ENCODE results near the gene SH3RF3. TPM values are rescaled to one million over a fixed set of nuclear protein-coding genes. Genes with fewer than 3 reads are reported as not detected.

The SH3RF3 gene
- total RNA-seq, 1 experiment from 2014 or later = 0.34 TPM

GRCh38 chr2:109364217-109364616 is 235.2 kb downstream of the SH3RF3 start:
- Histone ChIP-seq H3K4me2 (ENCODE audit: low read depth, low read length, poor library complexity, severe bottlenecking) (no peak overlapping the region), H3K27me3 (ENCODE audit: low read length) (no peaks in the 10 kb centered on the region), H4K20me1 (ENCODE audit: insufficient read depth, low read depth, low read length) (no peaks in the 10 kb centered on the region), H3K27ac (ENCODE audit: low read length) (no peak overlapping the region), H3K4me1 (ENCODE audit: low read length) (no peaks in the 10 kb centered on the region), H3K9ac (ENCODE audit: low read length) (no peak overlapping the region), H2AFZ (ENCODE audit: low read length) (no peak overlapping the region), H3K9me2 (replicated peaks; ENCODE audit: insufficient read depth, low read length) (no peaks in the 10 kb centered on the region), H3K36me3 (ENCODE audit: insufficient read depth, low read length) (no peaks in the 10 kb centered on the region), H3K4me3 (ENCODE audit: low read length) (no peak overlapping the region), H3K79me2 (ENCODE audit: low read length) (no peaks in the 10 kb centered on the region), H3K9me3 (ENCODE audit: low read length) (no peaks in the 10 kb centered on the region)
- DNase-seq = no peak

- Histone ChIP-seq H3K27ac (ENCODE audit: low read length) (no peak overlapping the region), H3K9ac (ENCODE audit: low read length) (no peak overlapping the region), H3K9me2 (replicated peaks; ENCODE audit: insufficient read depth, low read length) (no peaks in the 10 kb centered on the region), H3K4me3 (ENCODE audit: low read length) (no peak overlapping the region), H4K20me1 (ENCODE audit: insufficient read depth, low read depth, low read length) (no peaks in the 10 kb centered on the region), H3K4me1 (ENCODE audit: low read length) (no peaks in the 10 kb centered on the region), H3K4me2 (ENCODE audit: low read depth, low read length, poor library complexity, severe bottlenecking) (no peak overlapping the region), H2AFZ (ENCODE audit: low read length) (no peak overlapping the region), H3K27me3 (ENCODE audit: low read length) (no peaks in the 10 kb centered on the region), H3K9me3 (ENCODE audit: low read length) (no peaks in the 10 kb centered on the region), H3K36me3 (ENCODE audit: insufficient read depth, low read length) (no peaks in the 10 kb centered on the region), H3K79me2 (ENCODE audit: low read length) (no peaks in the 10 kb centered on the region)
- no peak for DNase-seq
Measured at GRCh38 chr2:109365131-109365530, 236.1 kb downstream of the SH3RF3 start.

GRCh38 chr2:109367683-109368082 is 238.7 kb downstream of the SH3RF3 start:
- Histone ChIP-seq H3K27ac (ENCODE audit: low read length) (no peak overlapping the region), H3K27me3 (ENCODE audit: low read length) (no peaks in the 10 kb centered on the region), H3K9ac (ENCODE audit: low read length) (no peak overlapping the region), H3K9me3 (ENCODE audit: low read length) (no peaks in the 10 kb centered on the region), H3K36me3 (ENCODE audit: insufficient read depth, low read length) (no peaks in the 10 kb centered on the region), H2AFZ (ENCODE audit: low read length) (no peak overlapping the region), H3K79me2 (ENCODE audit: low read length) (no peaks in the 10 kb centered on the region), H3K9me2 (replicated peaks; ENCODE audit: insufficient read depth, low read length) (no peaks in the 10 kb centered on the region), H3K4me2 (ENCODE audit: low read depth, low read length, poor library complexity, severe bottlenecking) (no peak overlapping the region), H4K20me1 (ENCODE audit: insufficient read depth, low read depth, low read length) (no peaks in the 10 kb centered on the region), H3K4me3 (ENCODE audit: low read length) (no peak overlapping the region), H3K4me1 (ENCODE audit: low read length) (no peaks in the 10 kb centered on the region)
- no peak for DNase-seq

GRCh38 chr2:109368798-109369197 is 239.8 kb downstream of the SH3RF3 start:
- DNase-seq = no peak
- Histone ChIP-seq H3K4me3 (ENCODE audit: low read length) (no peak overlapping the region), H4K20me1 (ENCODE audit: insufficient read depth, low read depth, low read length) (no peaks in the 10 kb centered on the region), H3K9me3 (ENCODE audit: low read length) (no peaks in the 10 kb centered on the region), H3K36me3 (ENCODE audit: insufficient read depth, low read length) (no peaks in the 10 kb centered on the region), H3K27ac (ENCODE audit: low read length) (no peak overlapping the region), H3K9ac (ENCODE audit: low read length) (no peak overlapping the region), H3K9me2 (replicated peaks; ENCODE audit: insufficient read depth, low read length) (no peaks in the 10 kb centered on the region), H2AFZ (ENCODE audit: low read length) (no peak overlapping the region), H3K4me2 (ENCODE audit: low read depth, low read length, poor library complexity, severe bottlenecking) (no peak overlapping the region), H3K4me1 (ENCODE audit: low read length) (no peaks in the 10 kb centered on the region), H3K27me3 (ENCODE audit: low read length) (no peaks in the 10 kb centered on the region), H3K79me2 (ENCODE audit: low read length) (no peaks in the 10 kb centered on the region)

DNA sequence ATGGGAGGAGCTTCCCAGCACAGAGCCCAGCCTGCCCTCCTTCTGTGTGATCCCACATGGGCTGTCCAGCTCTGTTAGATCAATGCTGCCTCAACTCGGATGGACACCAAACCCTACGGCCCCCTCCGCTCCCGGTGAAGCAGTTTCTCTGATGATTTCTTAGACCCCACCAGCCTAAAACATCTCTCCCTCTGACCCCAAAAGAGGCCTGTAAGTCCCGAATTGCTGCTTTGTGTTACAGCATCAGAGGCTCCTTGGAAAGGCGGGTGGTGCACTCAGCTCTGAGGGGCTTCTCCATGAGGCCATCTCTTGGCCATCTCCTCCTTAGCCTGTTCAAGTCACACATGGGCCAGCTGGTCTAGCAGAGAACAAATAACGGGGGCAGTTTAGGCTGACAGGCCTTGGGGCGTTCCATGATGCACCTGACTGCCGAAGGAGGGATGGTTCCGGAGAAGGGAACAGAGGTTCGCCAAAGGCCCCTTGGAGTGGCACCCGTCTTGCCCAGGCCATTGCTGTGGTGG is 240.7 kb downstream of the SH3RF3 start:
- Histone ChIP-seq H3K4me1 (ENCODE audit: low read length) (no peaks in the 10 kb centered on the region), H3K79me2 (ENCODE audit: low read length) (no peaks in the 10 kb centered on the region), H2AFZ (ENCODE audit: low read length) (no peak overlapping the region), H3K9me2 (replicated peaks; ENCODE audit: insufficient read depth, low read length) (no peaks in the 10 kb centered on the region), H3K27me3 (ENCODE audit: low read length) (no peaks in the 10 kb centered on the region), H3K36me3 (ENCODE audit: insufficient read depth, low read length) (no peaks in the 10 kb centered on the region), H3K27ac (ENCODE audit: low read length) (no peak overlapping the region), H4K20me1 (ENCODE audit: insufficient read depth, low read depth, low read length) (no peaks in the 10 kb centered on the region), H3K4me3 (ENCODE audit: low read length) (no peak overlapping the region), H3K9ac (ENCODE audit: low read length) (no peak overlapping the region), H3K4me2 (ENCODE audit: low read depth, low read length, poor library complexity, severe bottlenecking) (no peak overlapping the region), H3K9me3 (ENCODE audit: low read length) (no peaks in the 10 kb centered on the region)
- no peak for DNase-seq

- Histone ChIP-seq H3K9me3 (ENCODE audit: low read length) (no peaks in the 10 kb centered on the region), H3K4me3 (ENCODE audit: low read length) (no peak overlapping the region), H3K27me3 (ENCODE audit: low read length) (no peaks in the 10 kb centered on the region), H3K4me1 (ENCODE audit: low read length) (no peaks in the 10 kb centered on the region), H3K9me2 (replicated peaks; ENCODE audit: insufficient read depth, low read length) (no peaks in the 10 kb centered on the region), H2AFZ (ENCODE audit: low read length) (no peak overlapping the region), H3K4me2 (ENCODE audit: low read depth, low read length, poor library complexity, severe bottlenecking) (no peak overlapping the region), H3K27ac (ENCODE audit: low read length) (no peak overlapping the region), H3K9ac (ENCODE audit: low read length) (no peak overlapping the region), H3K79me2 (ENCODE audit: low read length) (no peaks in the 10 kb centered on the region), H3K36me3 (ENCODE audit: insufficient read depth, low read length) (no peaks in the 10 kb centered on the region), H4K20me1 (ENCODE audit: insufficient read depth, low read depth, low read length) (no peaks in the 10 kb centered on the region)
- DNase-seq = no peak
Measured at GRCh38 chr2:109370399-109371035, 241.5 kb downstream of the SH3RF3 start.

GRCh38 chr2:109371481-109372170 is 242.6 kb downstream of the SH3RF3 start:
- H3K27ac ChIP-seq (ENCODE audit: low read length) = no peak overlapping the region
- no peak overlapping the region for H3K4me2 ChIP-seq (ENCODE audit: low read depth, low read length, poor library complexity, severe bottlenecking)
- no peaks in the 10 kb centered on the region for H3K9me3 ChIP-seq (ENCODE audit: low read length)
- no peaks in the 10 kb centered on the region for H3K79me2 ChIP-seq (ENCODE audit: low read length)
- no peaks in the 10 kb centered on the region for H4K20me1 ChIP-seq (ENCODE audit: insufficient read depth, low read depth, low read length)
- H3K9me2 ChIP-seq (replicated peaks; ENCODE audit: insufficient read depth, low read length) = no peaks in the 10 kb centered on the region
- no peak for DNase-seq
- no peak overlapping the region for H3K4me3 ChIP-seq (ENCODE audit: low read length)
- H2AFZ ChIP-seq (ENCODE audit: low read length) = no peak overlapping the region
- H3K4me1 ChIP-seq (ENCODE audit: low read length) = no peaks in the 10 kb centered on the region
- no peaks in the 10 kb centered on the region for H3K27me3 ChIP-seq (ENCODE audit: low read length)
- H3K36me3 ChIP-seq (ENCODE audit: insufficient read depth, low read length) = no peaks in the 10 kb centered on the region
- no peak overlapping the region for H3K9ac ChIP-seq (ENCODE audit: low read length)

GRCh38 chr2:109372171-109372568 is 243.2 kb downstream of the SH3RF3 start:
- no peaks in the 10 kb centered on the region for H3K9me2 ChIP-seq (replicated peaks; ENCODE audit: insufficient read depth, low read length)
- H4K20me1 ChIP-seq (ENCODE audit: insufficient read depth, low read depth, low read length) = no peaks in the 10 kb centered on the region
- no peaks in the 10 kb centered on the region for H3K27me3 ChIP-seq (ENCODE audit: low read length)
- no peak overlapping the region for H3K27ac ChIP-seq (ENCODE audit: low read length)
- DNase-seq = no peak
- no peak overlapping the region for H2AFZ ChIP-seq (ENCODE audit: low read length)
- H3K9me3 ChIP-seq (ENCODE audit: low read length) = no peaks in the 10 kb centered on the region
- H3K79me2 ChIP-seq (ENCODE audit: low read length) = no peaks in the 10 kb centered on the region
- H3K4me3 ChIP-seq (ENCODE audit: low read length) = no peak overlapping the region
- H3K36me3 ChIP-seq (ENCODE audit: insufficient read depth, low read length) = no peaks in the 10 kb centered on the region
- H3K4me2 ChIP-seq (ENCODE audit: low read depth, low read length, poor library complexity, severe bottlenecking) = no peak overlapping the region
- no peak overlapping the region for H3K9ac ChIP-seq (ENCODE audit: low read length)
- H3K4me1 ChIP-seq (ENCODE audit: low read length) = no peaks in the 10 kb centered on the region
